Measurements from ENCODE around the gene CATSPERE.
"Not testable (repeated sequence)": the region's sequence is repeated elsewhere in the genome, so short reads cannot be mapped to it uniquely, and the experiment has no call there.

CATSPERE gene

GRCh38 chr1:244454412-244454811 is 6.7 kb upstream of the CATSPERE start:
- peak; percentile 55 for DNase-seq (ENCODE audit: low read depth)
- H3K4me3 ChIP-seq (ENCODE audit: low read length): peak overlapping the region; percentile 7
- TF ChIP-seq, protein P1, sequence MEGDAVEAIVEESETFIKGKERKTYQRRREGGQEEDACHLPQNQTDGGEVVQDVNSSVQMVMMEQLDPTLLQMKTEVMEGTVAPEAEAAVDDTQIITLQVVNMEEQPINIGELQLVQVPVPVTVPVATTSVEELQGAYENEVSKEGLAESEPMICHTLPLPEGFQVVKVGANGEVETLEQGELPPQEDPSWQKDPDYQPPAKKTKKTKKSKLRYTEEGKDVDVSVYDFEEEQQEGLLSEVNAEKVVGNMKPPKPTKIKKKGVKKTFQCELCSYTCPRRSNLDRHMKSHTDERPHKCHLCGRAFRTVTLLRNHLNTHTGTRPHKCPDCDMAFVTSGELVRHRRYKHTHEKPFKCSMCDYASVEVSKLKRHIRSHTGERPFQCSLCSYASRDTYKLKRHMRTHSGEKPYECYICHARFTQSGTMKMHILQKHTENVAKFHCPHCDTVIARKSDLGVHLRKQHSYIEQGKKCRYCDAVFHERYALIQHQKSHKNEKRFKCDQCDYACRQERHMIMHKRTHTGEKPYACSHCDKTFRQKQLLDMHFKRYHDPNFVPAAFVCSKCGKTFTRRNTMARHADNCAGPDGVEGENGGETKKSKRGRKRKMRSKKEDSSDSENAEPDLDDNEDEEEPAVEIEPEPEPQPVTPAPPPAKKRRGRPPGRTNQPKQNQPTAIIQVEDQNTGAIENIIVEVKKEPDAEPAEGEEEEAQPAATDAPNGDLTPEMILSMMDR (IDR thresholded peaks at IDR 0.05; ENCODE audit: insufficient read depth, low read depth, low read length, missing control alignments): no peak

DNA sequence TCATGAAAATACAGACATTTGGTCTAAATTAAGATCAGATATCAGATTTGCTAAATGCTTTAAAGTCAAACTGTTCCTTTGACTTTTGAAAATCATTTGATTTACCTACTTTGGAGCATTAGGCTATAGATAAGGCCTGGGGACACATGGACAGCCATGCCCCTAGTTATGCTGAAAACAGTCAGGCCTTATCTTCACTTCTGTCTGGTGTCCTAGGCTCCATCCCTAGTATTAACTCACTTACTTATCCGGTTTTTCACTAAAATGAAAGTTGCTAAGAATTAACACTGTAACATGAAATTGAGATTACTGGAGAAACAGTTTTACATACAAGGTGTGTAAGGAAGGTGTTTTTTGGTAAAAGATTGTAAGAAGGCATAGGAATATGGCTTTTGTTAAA is 4.5 kb upstream of the CATSPERE start:
- H3K4me3 ChIP-seq (ENCODE audit: low read length): no peak overlapping the region
- TF ChIP-seq, protein P1 (IDR thresholded peaks at IDR 0.05; ENCODE audit: insufficient read depth, low read depth, low read length, missing control alignments): no peak
- no peak for DNase-seq (ENCODE audit: low read depth)

DNA sequence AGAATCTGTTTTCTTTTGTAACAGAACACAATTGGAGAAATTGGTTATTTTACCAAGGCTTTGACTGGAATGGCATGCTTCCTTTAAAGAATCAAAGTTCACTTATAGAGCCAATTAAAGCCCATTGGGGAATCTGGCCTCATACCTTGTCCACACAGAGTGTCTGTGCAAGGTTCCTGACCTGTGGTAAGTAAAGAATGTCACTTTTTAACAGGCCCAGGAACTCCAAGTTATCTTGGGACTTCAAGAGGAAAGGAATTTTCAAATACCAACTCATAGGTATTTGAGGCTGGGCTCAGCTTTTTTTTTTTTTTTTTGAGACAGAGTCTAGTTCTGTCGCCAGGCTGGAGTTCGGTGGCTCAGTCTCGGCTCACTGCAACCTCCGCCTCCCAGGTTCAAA is 2.3 kb upstream of the CATSPERE start:
- TF ChIP-seq, protein P1 (IDR thresholded peaks at IDR 0.05; ENCODE audit: insufficient read depth, low read depth, low read length, missing control alignments): no peak
- DNase-seq (ENCODE audit: low read depth): no peak
- no peak overlapping the region for H3K4me3 ChIP-seq (ENCODE audit: low read length)

DNA sequence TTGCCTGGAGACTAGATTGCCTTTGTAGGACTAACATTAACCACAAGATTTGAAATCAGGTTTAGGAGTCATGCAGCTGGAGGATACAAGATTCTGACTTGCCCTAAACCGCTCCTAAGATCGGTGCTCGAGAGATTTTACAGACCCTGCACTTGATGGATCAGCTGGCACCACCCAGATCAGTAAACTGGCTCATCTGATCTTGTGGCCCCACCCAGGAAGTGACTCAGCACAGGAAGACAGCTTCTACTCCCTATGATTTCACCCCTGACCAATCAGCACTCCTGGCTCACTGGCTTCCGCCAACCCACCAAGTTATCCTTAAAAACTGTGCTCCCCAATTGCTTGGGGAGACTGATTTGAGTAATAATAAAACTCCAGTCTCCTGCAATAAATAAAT is 876 bp upstream of the CATSPERE start:
- no peak overlapping the region for H3K4me3 ChIP-seq (ENCODE audit: low read length)
- TF ChIP-seq, protein P1 (IDR thresholded peaks at IDR 0.05; ENCODE audit: insufficient read depth, low read depth, low read length, missing control alignments): no peak
- peak; percentile 34 for DNase-seq (ENCODE audit: low read depth)

GRCh38 chr1:244466724-244467123 is 5.7 kb downstream of the CATSPERE start:
- DNase-seq (ENCODE audit: low read depth): no peak
- TF ChIP-seq, protein P1 (IDR thresholded peaks at IDR 0.05; ENCODE audit: insufficient read depth, low read depth, low read length, missing control alignments): no peak
- no peak overlapping the region for H3K4me3 ChIP-seq (ENCODE audit: low read length)

DNA sequence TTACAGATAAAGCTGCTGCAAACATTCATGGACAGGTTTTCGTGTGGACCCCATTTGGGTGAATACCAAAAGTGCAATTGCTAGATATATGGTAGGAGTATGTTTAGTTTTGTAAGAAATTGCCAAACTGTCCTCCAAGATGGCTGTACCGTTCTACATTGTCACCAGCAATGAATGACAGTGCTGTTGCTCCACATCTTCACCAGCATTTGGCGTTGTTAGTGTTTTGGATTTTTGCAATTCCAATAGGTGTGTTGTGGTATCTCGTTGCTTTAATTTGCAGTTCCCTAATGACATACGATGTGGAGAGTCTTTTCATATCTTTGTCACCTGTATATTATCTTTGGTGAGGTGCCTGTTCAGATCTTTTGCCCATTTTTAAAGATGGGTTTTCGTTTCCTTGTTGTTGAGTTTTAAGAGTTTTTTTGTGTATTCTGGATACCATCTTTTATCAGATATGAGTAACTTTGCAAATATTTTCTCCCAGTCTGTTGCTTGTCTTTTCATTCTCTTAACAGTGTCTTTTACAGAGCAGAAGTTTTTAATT is 12.1 kb downstream of the CATSPERE start:
- TF ChIP-seq, protein P1 (IDR thresholded peaks at IDR 0.05; ENCODE audit: insufficient read depth, low read depth, low read length, missing control alignments): no peak
- no peak overlapping the region for H3K4me3 ChIP-seq (ENCODE audit: low read length)
- no peak for DNase-seq (ENCODE audit: low read depth)

DNA sequence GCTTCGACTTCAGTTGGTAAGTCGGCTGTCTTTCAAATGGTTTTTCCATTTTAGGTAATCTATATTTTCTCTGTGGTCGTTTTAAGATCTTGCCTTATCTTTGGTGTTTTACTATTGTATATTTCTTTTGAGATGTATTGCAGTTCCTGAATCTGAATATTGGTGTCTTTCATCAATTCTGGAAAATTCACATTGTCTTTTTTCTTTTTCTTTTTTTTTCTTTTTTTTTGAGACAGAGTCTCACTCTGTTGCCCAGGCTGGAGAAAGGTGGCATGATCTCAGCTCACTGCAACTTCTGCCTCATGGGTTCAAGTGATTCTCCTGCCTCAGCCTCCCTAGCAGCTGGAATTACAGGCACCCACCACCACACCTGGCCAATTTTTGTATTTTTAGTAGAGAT is 23.9 kb downstream of the CATSPERE start:
- not testable (repeated sequence) for DNase-seq (ENCODE audit: low read depth); H3K4me3 ChIP-seq (ENCODE audit: low read length)
